Suppressor macrophage treated with lipopolysaccharide for 1 hour (primary cell): Measurements from ENCODE around the gene ZFC3H1.

Experiments
- DNase-seq, 3 donors: peaks; one replicate each; pipeline ENCODE4 v3.0.0-alpha.2; 2020 to 2022

Gene ZFC3H1

DNA sequence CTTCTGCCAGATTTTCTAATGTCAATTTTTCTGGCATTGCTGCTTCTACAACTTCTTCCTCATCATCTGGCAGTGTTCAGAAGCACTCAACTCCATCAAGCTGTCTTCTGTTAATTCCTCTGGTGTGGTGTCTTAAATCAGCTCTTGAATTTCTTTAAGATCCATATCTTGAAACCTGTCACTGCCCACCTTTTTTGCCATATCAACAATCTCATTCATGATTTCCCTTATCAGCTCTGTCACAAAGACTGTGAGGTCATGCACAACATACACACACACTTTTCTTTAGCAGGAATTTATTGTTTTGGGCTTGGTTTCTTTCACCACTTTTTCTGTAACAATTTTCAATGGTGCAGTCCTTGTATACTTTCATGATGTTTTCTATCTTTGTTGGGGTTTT, 7.7 kb upstream of the ZFC3H1 start:
- no peak for DNase-seq

DNA sequence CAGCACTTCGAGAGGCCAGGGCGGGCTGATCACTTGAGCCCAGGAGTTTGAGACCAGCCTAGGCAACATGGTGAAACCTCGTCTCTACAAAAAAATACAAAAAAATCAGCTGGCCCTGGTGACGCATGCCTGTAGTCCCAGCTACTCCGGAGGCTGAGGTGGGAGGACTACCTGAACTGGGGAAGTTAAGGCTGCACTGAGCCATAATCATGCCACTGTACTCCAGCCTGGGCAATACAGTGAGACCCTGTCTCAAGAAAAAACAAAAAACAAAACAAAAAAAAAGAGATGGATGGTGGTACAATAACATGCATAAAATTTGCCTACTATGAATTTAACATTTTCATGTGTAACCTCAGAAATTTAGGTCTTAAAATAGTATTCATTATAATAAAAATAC, 2.6 kb upstream of the ZFC3H1 start:
- no peak for DNase-seq

DNA sequence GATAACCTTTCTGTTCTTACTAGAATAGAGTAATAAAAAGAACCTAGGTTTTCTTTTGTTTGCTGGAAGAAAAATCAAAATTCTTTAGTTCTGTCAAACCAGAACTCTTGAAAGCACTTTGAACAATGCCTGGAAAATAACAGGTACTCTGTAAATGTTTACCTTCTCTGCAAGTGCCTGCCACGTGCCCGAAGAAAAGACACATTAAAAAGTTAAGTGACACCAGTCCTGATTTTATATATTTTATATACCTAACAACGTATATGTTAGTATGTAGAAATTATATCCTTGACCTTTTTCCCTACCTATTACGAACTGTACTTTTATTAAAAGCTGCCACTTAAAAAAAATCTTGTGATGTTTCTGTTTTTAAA, 1.4 kb upstream of the ZFC3H1 start:
- no peak for DNase-seq

- DNase-seq = peak in 2 of 3 donors; percentile 57 to 63
Observed at GRCh38 chr12:71664411-71665089, 902 bp upstream of the ZFC3H1 start.

- DNase-seq = peak; percentile 94 to 99 (median 98)
Observed at GRCh38 chr12:71662849-71663560, 643 bp downstream of the ZFC3H1 start.

GRCh38 chr12:71661977-71662530, 1.6 kb downstream of the ZFC3H1 start:
- peak in 2 of 3 donors; percentile 28 to 30 for DNase-seq

- no peak for DNase-seq
Observed at GRCh38 chr12:71656740-71657139, 6.9 kb downstream of the ZFC3H1 start.

DNA sequence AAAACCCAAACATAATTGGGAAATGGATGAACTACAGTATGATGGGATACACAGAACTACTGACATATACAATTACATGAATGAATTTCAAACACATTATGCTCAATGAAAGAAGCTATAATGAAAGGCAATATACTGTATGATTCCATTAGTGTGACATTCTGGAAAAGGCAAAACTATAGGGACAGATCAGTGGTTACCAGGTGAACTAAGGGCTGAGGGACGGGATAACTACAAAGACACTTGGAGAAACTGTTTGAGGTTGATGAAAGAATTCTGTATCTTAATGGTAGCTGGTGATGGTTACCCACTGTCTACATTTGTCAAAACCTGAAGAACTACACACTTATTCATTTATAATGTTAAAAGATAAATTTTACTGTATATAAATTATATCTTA, 7.7 kb downstream of the ZFC3H1 start:
- peak in 1 of 3 donors; percentile 28 for DNase-seq

DNA sequence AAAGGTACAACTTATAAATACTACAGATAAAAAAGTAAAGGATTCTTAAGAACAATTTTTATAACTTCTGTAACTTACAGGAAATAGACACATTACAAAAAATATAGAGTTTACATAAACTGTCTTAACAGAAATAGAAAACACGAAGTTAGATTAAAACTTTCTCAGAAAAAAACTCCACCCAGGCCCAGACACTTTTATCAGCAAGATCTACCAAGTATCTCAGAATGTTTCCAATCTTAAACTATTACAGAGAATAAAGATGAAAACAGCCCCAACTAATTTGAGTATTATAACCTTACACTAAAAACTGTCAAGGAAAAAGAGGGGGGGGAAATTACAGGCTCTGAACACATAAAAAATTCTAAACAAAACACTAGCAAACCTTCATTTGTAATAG, 8.2 kb downstream of the ZFC3H1 start:
- no peak for DNase-seq

- DNase-seq = no peak
Observed at GRCh38 chr12:71654200-71654599, 9.4 kb downstream of the ZFC3H1 start.

DNA sequence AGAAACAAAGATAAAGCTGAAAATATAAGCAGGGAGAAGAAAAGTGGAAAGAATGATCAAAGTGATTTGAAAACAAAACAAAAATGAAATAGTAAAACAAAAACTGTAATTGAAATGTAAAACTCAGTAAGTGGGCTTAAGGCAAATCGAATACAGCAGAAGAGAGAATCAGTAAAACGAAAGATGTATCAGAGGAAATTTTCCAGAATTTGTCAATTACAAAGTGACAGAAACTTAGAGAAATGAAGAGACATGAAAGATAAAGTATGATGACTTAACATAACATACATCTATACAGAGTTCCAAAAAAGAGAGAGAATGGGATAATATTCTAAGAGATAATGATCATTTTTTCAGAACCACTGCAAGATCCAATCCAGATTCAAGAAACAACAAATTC, 10.5 kb downstream of the ZFC3H1 start:
- no peak for DNase-seq

- no peak for DNase-seq
Observed at GRCh38 chr12:71652656-71653055, 11.0 kb downstream of the ZFC3H1 start.

DNA sequence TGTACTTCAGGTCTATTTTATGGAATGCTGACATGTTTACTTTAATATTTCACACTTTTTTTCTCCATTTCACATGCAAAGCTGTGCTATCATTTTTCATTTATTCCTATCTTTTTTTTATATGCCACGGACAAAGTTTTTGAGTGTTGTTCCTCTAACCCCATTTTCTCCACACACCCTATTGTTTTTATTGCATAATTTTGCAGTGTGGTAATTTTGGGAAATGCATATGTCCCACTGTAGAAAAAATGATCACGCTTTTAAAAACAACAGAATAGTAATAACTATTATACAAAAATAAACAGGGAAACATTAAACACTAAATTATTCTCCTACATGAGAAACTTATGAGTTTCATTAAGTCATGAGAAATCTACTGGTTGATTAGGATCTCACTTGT, 14.2 kb downstream of the ZFC3H1 start:
- DNase-seq = peak in 2 of 3 donors; percentile 47 to 62

DNA sequence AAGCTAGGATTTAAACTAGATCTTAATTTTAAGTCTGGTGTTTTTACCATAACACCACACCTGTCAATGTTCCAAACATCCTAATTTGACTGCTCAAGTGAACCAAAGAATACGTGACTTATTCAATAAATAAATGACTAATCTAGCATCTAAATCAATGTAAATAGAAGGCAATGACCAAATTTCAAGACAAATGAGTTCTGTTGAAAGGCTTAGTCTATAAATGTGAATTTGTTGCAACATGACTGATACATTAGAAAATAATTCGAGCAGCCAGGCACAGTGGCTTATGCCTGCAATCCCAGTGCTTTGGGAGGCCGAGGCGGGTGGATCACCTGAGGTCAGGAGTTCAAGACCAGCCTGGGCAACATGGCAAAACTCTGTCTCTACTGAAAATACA, 15.1 kb downstream of the ZFC3H1 start:
- no peak for DNase-seq

DNA sequence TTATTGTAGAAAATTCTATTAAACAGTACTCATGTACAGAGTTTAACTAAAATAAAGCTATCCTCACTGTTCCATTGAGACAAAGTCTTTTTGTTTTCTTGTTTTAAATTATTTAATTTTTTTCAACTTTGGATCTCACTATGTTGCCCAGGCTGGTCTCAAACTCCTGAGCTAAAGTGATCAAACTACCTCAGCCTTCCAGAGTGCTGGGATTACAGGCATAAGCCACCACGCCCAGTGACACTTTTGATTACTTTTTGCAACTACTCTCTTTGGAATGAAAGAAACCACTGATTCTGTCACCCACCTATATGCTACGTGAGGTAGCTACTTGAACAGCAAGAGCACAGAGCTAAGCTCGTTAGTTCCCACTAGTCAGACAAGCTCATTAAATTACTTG, 17.1 kb downstream of the ZFC3H1 start:
- no peak for DNase-seq

DNA sequence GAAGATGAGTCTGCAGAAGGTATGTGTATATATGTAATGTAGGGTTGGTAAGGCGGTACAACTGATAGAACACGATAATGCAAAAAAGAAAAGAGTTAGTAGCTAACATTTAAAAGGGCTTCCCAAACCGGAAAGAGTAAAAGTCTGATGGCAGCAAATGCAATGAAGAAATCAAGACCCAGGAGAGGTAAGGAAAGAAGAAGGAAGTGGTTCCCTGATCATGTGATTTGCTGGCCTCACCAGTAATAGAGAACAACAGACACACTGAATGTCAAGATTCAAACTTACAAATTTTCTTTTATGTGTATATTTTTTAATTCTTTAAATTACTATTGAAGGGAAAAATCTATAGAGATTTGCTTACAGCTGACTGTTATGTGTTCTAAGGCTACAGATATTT, 18.4 kb downstream of the ZFC3H1 start:
- peak; percentile 46 to 63 (median 56) for DNase-seq

DNA sequence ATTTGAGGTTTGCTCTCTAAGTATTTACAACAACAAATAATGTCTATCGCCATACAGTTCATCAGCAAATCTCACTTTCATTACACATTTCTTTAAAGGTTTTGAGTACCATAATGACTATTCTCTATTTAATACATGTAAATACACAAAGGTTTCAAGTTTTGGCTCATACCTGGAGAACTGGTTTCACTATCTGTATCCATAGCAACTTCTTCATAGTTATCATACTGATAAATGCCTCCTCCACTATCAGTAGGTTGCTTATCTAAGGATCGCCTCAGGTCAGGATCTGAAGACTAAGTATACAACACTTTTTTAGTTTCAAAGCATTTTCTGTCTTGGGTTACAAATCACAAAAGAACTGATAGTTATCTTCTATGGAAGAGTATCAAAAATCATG, 21.4 kb downstream of the ZFC3H1 start:
- DNase-seq = no peak

DNA sequence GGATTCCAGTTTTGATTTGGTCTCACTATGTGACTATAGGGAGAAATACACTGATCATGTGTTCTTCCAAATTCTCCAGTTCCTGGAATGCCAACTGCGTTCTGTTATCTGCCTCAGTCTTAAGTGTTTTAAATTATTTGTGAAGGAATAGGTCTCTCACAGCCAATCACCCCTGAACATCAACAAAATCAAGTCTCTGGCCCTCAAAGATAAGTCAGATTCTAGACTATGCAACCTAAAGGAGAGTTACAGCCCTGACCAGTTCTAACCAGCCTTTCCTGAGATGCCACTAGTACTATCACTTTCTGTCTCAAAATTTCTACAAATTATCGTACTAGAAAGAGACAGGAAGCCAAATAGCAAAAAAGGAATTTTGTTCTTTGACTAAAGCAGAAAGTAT, 22.3 kb downstream of the ZFC3H1 start:
- no peak for DNase-seq

DNA sequence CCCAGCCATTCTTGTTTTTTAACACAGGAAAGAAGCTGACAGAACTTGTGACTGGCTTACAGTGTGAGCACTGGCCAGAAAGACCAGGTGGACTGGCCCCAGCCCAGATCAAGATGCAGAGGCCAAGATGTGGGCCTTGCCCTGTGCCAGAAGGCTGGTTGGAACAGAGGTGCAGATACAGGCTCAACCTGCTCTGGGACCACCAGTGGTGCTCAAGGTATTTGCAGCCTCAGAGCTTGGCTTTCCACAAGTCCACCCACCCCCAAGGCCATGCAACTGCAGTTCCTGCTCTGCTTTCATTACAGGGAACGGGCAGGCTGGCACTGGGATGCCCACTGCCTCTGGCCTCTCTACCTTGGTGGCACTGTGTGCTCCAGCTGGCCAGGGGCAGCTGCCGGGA, 23.3 kb downstream of the ZFC3H1 start:
- no peak for DNase-seq

GRCh38 chr12:71639341-71639760, 24.3 kb downstream of the ZFC3H1 start:
- DNase-seq = no peak

DNA sequence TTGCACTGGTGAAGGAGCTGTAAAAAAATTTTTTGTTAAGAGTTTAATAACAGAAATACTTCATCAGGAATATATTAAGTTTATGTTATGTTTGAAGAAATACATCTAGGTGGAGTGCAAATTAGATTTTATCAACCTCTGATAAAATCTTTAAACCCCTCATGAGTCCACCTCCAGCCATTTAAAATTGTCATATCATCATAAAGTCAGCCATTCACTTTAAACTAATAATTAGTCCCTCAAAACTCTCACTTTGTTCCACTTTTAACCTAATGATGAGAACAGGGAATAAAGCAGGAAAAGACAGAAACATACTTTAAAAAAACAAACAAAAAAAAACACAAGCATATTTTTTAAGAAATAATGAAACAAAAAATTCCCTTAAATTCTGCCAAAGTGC, 25.1 kb downstream of the ZFC3H1 start:
- no peak for DNase-seq

DNA sequence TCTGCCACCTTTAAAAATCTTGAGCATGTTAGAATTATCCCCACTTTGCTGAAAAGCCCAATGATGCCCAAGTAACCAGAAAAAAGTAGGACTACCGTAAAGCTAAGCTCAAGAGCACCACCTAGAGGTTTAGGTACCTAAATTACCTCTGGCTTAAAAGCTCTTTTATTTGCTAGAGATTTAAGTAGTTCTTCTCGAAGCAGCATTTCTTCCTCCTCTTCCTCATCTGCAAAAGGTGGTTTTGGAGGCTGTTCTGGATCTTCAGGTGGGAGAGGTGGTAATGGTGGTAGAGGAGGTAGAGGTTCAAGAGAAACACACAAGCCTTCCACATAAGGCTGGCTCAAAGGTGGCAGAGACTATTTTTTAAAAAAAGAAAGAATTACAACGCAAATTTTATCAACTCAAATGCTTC, 26.9 kb downstream of the ZFC3H1 start:
- DNase-seq = peak; percentile 78 to 84 (median 79)

- no peak for DNase-seq
Observed at GRCh38 chr12:71627438-71628002, 36.1 kb downstream of the ZFC3H1 start.

- DNase-seq = no peak
Observed at GRCh38 chr12:71626768-71627167, 36.9 kb downstream of the ZFC3H1 start.
